Dermis microvascular lymphatic vessel endothelial cell (primary cell): ENCODE data around the gene PPP1R1B. TPM values are rescaled to one million over a fixed set of nuclear protein-coding genes. Genes with fewer than 3 reads are reported as not detected.

Experiments
- DNase-seq, 2 donors: peaks; one replicate each; pipeline versions ENCODE4 v3.0.0 to v3.0.0-alpha.2; 2010; ENCODE audit warnings: low read depth in 2 of 2
- total RNA-seq: library from RNA; depleted of rRNA; stranded (reverse); fragments of >200 nt; gene quantifications from 2 replicates; pipeline ENCODE4 v1.2.1, GENCODE V29; 2014

Gene PPP1R1B
- total RNA-seq, 1 donor from 2014 or later = not detected

- DNase-seq = no peak
Measured at GRCh38 chr17:39667262-39667944, 40.7 kb downstream of the PPP1R1B start.

DNA sequence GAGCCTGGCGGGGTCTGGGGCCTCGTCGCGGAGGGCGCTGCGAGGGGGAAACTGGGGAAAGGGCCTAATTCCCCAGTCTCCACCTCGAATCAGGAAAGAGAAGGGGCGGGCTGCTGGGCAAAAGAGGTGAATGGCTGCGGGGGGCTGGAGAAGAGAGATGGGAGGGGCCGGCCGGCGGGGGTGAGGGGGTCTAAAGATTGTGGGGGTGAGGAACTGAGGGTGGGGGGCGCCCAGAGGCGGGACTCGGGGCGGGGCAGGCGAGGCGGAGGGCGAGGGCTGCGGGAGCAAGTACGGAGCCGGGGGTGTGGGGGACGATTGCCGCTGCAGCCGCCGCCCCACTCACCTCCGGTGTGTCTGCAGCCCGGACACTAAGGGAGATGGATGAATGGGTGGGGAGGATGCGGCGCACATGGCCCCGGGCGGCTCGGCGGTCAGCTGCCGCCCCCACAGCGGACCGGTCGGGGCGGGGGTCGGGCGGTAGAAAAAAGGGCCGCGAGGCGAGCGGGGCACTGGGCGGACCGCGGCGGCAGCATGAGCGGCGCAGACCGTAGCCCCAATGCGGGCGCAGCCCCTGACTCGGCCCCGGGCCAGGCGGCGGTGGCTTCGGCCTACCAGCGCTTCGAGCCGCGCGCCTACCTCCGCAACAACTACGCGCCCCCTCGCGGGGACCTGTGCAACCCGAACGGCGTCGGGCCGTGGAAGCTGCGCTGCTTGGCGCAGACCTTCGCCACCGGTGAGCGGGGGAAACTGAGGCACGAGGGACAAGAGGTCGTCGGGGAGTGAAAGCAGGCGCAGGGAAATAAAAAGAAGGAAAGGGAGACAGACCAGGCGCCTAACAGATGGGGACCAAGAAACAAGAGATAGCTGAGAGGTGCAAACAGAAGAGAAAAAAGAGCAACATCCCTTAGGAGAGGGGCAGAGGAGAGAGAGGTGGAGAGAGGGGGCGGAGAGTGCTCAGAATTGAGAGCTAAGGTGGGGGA is 41.5 kb downstream of the PPP1R1B start, which contains the start of gene PNMT:
PNMT (plus strand) TSS at position 509 of the 980 bp plus-strand sequence; CDS start at position 532, 23 bp downstream.
- DNase-seq = peak in 1 of 2 donors; percentile 73

DNA sequence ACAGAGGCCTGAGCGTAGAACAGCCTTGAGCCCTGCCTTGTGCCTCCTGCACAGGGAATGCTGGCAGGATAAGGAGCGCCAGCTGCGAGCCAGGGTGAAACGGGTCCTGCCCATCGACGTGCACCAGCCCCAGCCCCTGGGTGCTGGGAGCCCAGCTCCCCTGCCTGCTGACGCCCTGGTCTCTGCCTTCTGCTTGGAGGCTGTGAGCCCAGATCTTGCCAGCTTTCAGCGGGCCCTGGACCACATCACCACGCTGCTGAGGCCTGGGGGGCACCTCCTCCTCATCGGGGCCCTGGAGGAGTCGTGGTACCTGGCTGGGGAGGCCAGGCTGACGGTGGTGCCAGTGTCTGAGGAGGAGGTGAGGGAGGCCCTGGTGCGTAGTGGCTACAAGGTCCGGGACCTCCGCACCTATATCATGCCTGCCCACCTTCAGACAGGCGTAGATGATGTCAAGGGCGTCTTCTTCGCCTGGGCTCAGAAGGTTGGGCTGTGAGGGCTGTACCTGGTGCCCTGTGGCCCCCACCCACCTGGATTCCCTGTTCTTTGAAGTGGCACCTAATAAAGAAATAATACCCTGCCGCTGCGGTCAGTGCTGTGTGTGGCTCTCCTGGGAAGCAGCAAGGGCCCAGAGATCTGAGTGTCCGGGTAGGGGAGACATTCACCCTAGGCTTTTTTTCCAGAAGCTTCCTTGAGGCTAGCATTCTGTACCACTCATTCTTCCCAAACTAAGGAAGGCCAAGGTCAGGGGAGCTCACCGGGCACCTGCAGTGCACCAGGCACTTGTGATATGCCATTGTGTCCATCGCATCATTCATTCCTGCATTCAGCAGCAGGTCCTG is 43.4 kb downstream of the PPP1R1B start:
- no peak for DNase-seq

GRCh38 chr17:39670746-39671145 is 44.0 kb downstream of the PPP1R1B start:
- DNase-seq = no peak

DNA sequence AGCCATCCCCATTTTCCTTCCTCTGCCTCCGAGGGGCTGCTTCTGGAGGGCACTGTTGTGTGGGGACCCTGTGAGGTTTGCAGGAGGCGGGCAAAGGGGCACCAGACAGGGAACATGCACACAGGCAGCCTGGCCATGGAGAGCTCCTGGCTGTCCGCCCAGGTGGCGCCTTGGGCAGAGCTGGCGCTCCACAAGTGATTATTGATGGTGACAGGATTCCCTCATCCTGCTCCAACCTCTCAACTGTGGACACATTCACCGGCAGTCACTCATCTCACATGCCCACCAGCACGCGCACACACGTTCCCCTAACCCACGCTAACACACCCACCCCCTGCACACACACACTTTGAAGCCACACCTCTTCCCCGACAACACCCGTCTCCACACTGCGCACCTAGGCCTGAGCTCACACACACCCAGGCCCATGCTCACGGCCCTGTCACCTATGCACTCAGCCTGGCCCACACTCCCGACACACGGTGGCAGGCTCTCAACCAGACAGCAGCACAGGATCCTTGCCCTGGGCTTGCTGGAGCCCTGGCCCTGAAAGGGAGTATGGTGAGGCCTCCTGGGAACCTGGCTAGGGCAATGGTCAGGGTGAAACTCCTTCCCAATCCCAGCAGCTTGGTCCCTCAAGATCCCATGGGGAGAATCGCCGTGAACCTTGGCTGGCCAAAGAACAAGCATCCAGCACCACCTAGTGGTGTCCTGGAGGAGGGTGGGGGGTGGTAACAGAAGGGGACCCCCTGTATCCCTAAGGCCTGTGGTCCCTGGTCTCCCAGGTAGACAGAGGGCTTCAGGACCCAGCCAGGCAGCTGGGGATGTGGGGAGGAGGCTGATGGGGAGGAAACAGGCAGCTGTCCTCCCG is 45.1 kb downstream of the PPP1R1B start:
- peak in 1 of 2 donors; percentile 59 for DNase-seq

DNA sequence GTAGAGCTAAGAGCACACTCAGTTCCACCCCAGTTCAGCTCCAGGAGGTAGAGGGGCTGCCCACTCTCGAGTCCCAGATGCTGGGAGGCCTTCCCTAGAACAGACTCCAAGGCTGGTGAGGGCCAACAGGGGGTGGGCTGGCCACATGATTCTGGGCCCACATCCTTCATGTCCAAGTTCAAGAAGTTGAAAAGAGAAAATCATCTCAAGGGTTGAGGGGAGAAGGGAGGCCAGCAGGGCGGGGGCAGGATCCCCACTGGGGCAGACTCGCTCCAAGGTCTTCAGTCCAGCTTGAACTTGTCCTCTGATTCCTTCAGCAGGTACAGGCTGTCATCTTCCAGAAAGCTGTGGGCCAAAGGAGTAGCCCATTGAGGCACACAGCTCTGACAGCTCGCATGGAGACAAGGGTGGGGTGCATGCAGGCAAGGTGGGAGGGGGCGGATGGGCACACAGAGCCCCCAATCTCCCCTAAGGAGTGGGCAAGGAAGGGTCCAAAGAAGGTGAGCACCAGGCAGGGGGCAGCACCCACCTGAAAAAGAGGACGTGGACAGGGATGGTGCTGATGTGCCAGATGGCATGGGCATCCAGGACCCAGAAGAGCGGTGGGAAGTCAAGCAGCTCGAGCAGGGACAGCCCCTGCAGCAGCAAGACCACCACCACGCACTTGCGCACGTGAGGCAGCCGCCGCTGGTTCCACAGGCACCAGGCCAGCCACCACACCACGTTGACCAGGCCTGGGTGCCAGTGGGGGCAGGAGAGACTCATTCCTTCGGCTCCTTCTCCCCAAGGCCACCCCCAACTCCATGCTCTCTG is 46.0 kb downstream of the PPP1R1B start:
- no peak for DNase-seq

GRCh38 chr17:39673335-39674081 is 46.8 kb downstream of the PPP1R1B start:
- no peak for DNase-seq

- DNase-seq = no peak
Measured at GRCh38 chr17:39674179-39674578, 47.4 kb downstream of the PPP1R1B start.

- DNase-seq = no peak
Measured at GRCh38 chr17:39674702-39675389, 48.1 kb downstream of the PPP1R1B start.

- no peak for DNase-seq
Measured at GRCh38 chr17:39675390-39676082, 48.8 kb downstream of the PPP1R1B start.

GRCh38 chr17:39676198-39676819 is 49.6 kb downstream of the PPP1R1B start:
- no peak for DNase-seq

- no peak for DNase-seq
Measured at GRCh38 chr17:39677072-39677471, 50.3 kb downstream of the PPP1R1B start.

GRCh38 chr17:39677542-39678339 is 51.0 kb downstream of the PPP1R1B start:
- DNase-seq = no peak

DNA sequence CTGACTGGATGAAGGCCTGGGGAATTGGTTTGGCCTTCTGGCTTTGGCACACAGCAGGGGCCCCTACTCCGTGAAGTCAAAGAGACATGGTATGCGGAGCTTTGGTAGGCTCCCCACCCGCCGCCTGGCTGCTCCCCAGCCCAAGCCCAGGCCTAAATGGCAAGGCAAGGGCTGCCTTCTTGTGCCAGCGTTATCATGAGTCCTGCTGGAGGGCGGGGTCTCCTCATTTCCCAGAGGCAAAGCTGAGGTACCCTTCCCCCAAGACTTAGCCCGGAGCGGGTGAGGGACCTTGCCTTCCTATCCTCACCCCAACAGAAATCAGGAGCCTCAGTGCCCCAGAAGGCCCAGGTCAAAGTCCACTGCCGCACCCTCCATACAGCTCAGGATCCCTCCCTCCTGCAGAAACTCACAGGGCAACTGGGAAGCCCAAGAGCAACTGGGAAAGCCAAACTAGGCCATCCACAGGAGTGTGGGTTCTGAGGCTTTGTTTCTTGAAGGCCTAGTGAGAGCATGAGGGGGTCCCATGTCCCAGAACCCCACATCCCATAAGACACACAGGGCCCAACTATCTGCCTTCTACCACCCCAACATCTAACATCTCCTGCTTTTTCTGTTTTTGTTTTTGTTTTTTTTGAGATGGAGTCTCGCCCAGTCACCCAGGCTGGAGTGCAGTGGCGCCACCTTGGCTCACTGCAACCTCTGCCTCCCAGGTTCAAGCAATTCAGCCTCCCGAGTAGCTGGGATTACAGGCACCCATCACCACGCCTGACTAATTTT is 51.8 kb downstream of the PPP1R1B start:
- no peak for DNase-seq

- DNase-seq = no peak
Measured at GRCh38 chr17:39679521-39680192, 52.9 kb downstream of the PPP1R1B start.
